Immature natural killer cell (primary cell): ENCODE measurements around the gene KIRREL3. TPM values are rescaled to one million over a fixed set of nuclear protein-coding genes. Genes with fewer than 3 reads are reported as not detected.

Source experiments
- DNase-seq, 3 donors: peaks; one replicate each; pipeline ENCODE4 v3.0.0; 2022; ENCODE audit warnings: mixed read lengths in 1 of 3
- H3K27ac Mint-ChIP-seq, 6 donors: one replicate each; pipeline ENCODE4 v1.8.0; 2020; ENCODE audit warnings: mixed read lengths in 6 of 6, mild to moderate bottlenecking in 5 of 6, inconsistent platforms in 4 of 6, moderate library complexity in 3 of 6
- H3K27me3 Mint-ChIP-seq, 3 donors: one replicate each; pipeline ENCODE4 v1.8.0; 2020 to 2021; ENCODE audit warnings: low read depth in 3 of 3, mild to moderate bottlenecking in 3 of 3, mixed read lengths in 3 of 3, moderate library complexity in 3 of 3, inconsistent platforms in 1 of 3
- H3K36me3 Mint-ChIP-seq, 3 donors: one replicate each; pipeline ENCODE4 v1.8.0; 2020; ENCODE audit warnings: mixed read lengths in 3 of 3, inconsistent platforms in 2 of 3, mild to moderate bottlenecking in 2 of 3
- H3K4me1 Mint-ChIP-seq, 2 donors: one replicate each; pipeline ENCODE4 v1.8.0; 2020; ENCODE audit warnings: inconsistent platforms in 2 of 2, mild to moderate bottlenecking in 2 of 2, mixed read lengths in 2 of 2, moderate library complexity in 1 of 2
- H3K4me3 Mint-ChIP-seq, 5 donors: one replicate each; pipeline ENCODE4 v1.8.0; 2020; ENCODE audit warnings: mild to moderate bottlenecking in 5 of 5, mixed read lengths in 5 of 5, inconsistent platforms in 3 of 5, moderate library complexity in 3 of 5
- H3K9me3 Mint-ChIP-seq, 6 donors: one replicate each; pipeline ENCODE4 v1.8.0; 2020; ENCODE audit warnings: mild to moderate bottlenecking in 6 of 6, mixed read lengths in 6 of 6, inconsistent platforms in 4 of 6, moderate library complexity in 3 of 6
- polyA plus RNA-seq, 3 donors: library from polyadenylated mRNA; unstranded; fragments of 300-500 nt; fragmentation: Illumina TruSeq; gene quantifications; one replicate each; pipeline ENCODE4 v1.2.3, GENCODE V29; 2021

KIRREL3 gene
- polyA plus RNA-seq, 3 donors from 2014 or later = 0.66 TPM; not detected in 2

- Mint-ChIP-seq H3K27me3 (peaks cover 4 to 13% (median 10%) of the 10 kb centered on the region in 3 donors), H3K27ac (no peak overlapping the region), H3K4me1 (no peaks in the 10 kb centered on the region), H3K36me3 (no peaks in the 10 kb centered on the region), H3K4me3 (no peak overlapping the region), H3K9me3 (no peaks in the 10 kb centered on the region)
- no peak for DNase-seq
These were observed 71.2 kb downstream of the KIRREL3 start for GRCh38 chr11:126929179-126930061.

GRCh38 chr11:126927623-126928022 lies 72.9 kb downstream of the KIRREL3 start:
- Mint-ChIP-seq H3K9me3 (no peaks in the 10 kb centered on the region), H3K36me3 (no peaks in the 10 kb centered on the region), H3K4me1 (no peaks in the 10 kb centered on the region), H3K4me3 (no peak overlapping the region), H3K27ac (no peak overlapping the region), H3K27me3 (peaks cover 0 to 15% (median 14%) of the 10 kb centered on the region in 3 donors)
- no peak for DNase-seq

GRCh38 chr11:126926376-126926791 lies 74.2 kb downstream of the KIRREL3 start:
- Mint-ChIP-seq H3K36me3 (no peaks in the 10 kb centered on the region), H3K27ac (no peak overlapping the region)

GRCh38 chr11:126925321-126926093 lies 75.1 kb downstream of the KIRREL3 start:
- Mint-ChIP-seq H3K27me3 (peaks cover 0 to 14% (median 12%) of the 10 kb centered on the region in 3 donors), H3K27ac (no peak overlapping the region), H3K4me1 (no peaks in the 10 kb centered on the region), H3K4me3 (no peak overlapping the region), H3K9me3 (no peaks in the 10 kb centered on the region), H3K36me3 (no peaks in the 10 kb centered on the region)
- no peak for DNase-seq

More at GRCh38 chr11:126926376-126926791, 74.2 kb downstream of the KIRREL3 start:
- DNase-seq = no peak
- no peaks in the 10 kb centered on the region for H3K9me3 Mint-ChIP-seq
- no peak overlapping the region for H3K4me3 Mint-ChIP-seq
- H3K4me1 Mint-ChIP-seq = no peaks in the 10 kb centered on the region
- peaks cover 0 to 15% (median 14%) of the 10 kb centered on the region in 3 donors for H3K27me3 Mint-ChIP-seq

- H3K4me3 Mint-ChIP-seq = no peak overlapping the region
- DNase-seq = no peak
- H3K4me1 Mint-ChIP-seq = no peaks in the 10 kb centered on the region
- H3K36me3 Mint-ChIP-seq = no peaks in the 10 kb centered on the region
- H3K27me3 Mint-ChIP-seq = peaks cover 0 to 14% (median 12%) of the 10 kb centered on the region in 3 donors
- no peak overlapping the region for H3K27ac Mint-ChIP-seq
- no peaks in the 10 kb centered on the region for H3K9me3 Mint-ChIP-seq
These were observed 76.1 kb downstream of the KIRREL3 start for GRCh38 chr11:126924376-126925040.

- H3K27me3 Mint-ChIP-seq = peaks cover 0 to 5% (median 3%) of the 10 kb centered on the region in 3 donors
- no peaks in the 10 kb centered on the region for H3K9me3 Mint-ChIP-seq
- H3K27ac Mint-ChIP-seq = no peak overlapping the region
- DNase-seq = no peak
- H3K4me1 Mint-ChIP-seq = no peaks in the 10 kb centered on the region
- H3K4me3 Mint-ChIP-seq = no peak overlapping the region
- no peaks in the 10 kb centered on the region for H3K36me3 Mint-ChIP-seq
These were observed 79.7 kb downstream of the KIRREL3 start for GRCh38 chr11:126920833-126921232.

GRCh38 chr11:126919147-126919823 lies 81.3 kb downstream of the KIRREL3 start:
- Mint-ChIP-seq H3K4me1 (no peaks in the 10 kb centered on the region), H3K27ac (no peak overlapping the region), H3K27me3 (peaks cover 0 to 4% (median 3%) of the 10 kb centered on the region in 3 donors), H3K36me3 (no peaks in the 10 kb centered on the region), H3K9me3 (no peaks in the 10 kb centered on the region), H3K4me3 (no peak overlapping the region)
- DNase-seq = no peak

GRCh38 chr11:126918556-126918955 lies 82.0 kb downstream of the KIRREL3 start:
- no peak for DNase-seq
- Mint-ChIP-seq H3K27ac (no peak overlapping the region), H3K27me3 (peaks cover 0 to 2% (median 0%) of the 10 kb centered on the region in 3 donors), H3K36me3 (no peaks in the 10 kb centered on the region), H3K4me1 (no peaks in the 10 kb centered on the region), H3K9me3 (no peaks in the 10 kb centered on the region), H3K4me3 (no peak overlapping the region)

- no peak for DNase-seq
- Mint-ChIP-seq H3K4me3 (no peak overlapping the region), H3K9me3 (no peaks in the 10 kb centered on the region), H3K4me1 (no peaks in the 10 kb centered on the region), H3K36me3 (no peaks in the 10 kb centered on the region), H3K27me3 (peaks cover 0 to 2% (median 2%) of the 10 kb centered on the region in 3 donors), H3K27ac (no peak overlapping the region)
These were observed 82.9 kb downstream of the KIRREL3 start for GRCh38 chr11:126917531-126918204.

- Mint-ChIP-seq H3K27ac (no peak overlapping the region), H3K36me3 (no peaks in the 10 kb centered on the region), H3K27me3 (peaks cover 0 to 4% (median 2%) of the 10 kb centered on the region in 3 donors), H3K4me1 (no peaks in the 10 kb centered on the region), H3K9me3 (no peaks in the 10 kb centered on the region), H3K4me3 (no peak overlapping the region)
- no peak for DNase-seq
These were observed 85.1 kb downstream of the KIRREL3 start for GRCh38 chr11:126915430-126915829.

GRCh38 chr11:126914941-126915340 lies 85.6 kb downstream of the KIRREL3 start:
- DNase-seq = no peak
- H3K4me3 Mint-ChIP-seq = no peak overlapping the region
- no peak overlapping the region for H3K27ac Mint-ChIP-seq
- no peaks in the 10 kb centered on the region for H3K36me3 Mint-ChIP-seq
- no peaks in the 10 kb centered on the region for H3K4me1 Mint-ChIP-seq
- H3K27me3 Mint-ChIP-seq = peaks cover 0 to 4% (median 2%) of the 10 kb centered on the region in 3 donors
- H3K9me3 Mint-ChIP-seq = no peaks in the 10 kb centered on the region

- Mint-ChIP-seq H3K4me1 (no peaks in the 10 kb centered on the region), H3K4me3 (no peak overlapping the region), H3K9me3 (no peaks in the 10 kb centered on the region), H3K36me3 (no peaks in the 10 kb centered on the region), H3K27ac (no peak overlapping the region), H3K27me3 (peaks cover 0 to 4% (median 2%) of the 10 kb centered on the region in 3 donors)
- no peak for DNase-seq
These were observed 86.4 kb downstream of the KIRREL3 start for GRCh38 chr11:126914166-126914565.

GRCh38 chr11:126904520-126904919 lies 96.0 kb downstream of the KIRREL3 start:
- H3K9me3 Mint-ChIP-seq = peaks cover 0 to 3% (median 0%) of the 10 kb centered on the region in 6 donors
- no peaks in the 10 kb centered on the region for H3K4me1 Mint-ChIP-seq
- peaks cover 0 to 10% (median 2%) of the 10 kb centered on the region in 3 donors for H3K27me3 Mint-ChIP-seq
- no peak overlapping the region for H3K4me3 Mint-ChIP-seq
- H3K36me3 Mint-ChIP-seq = no peaks in the 10 kb centered on the region
- DNase-seq = no peak
- no peak overlapping the region for H3K27ac Mint-ChIP-seq
